B cell (primary cell): ENCODE measurements around the gene DTNBP1. TPM values are rescaled to one million over a fixed set of nuclear protein-coding genes. Genes with fewer than 3 reads are reported as not detected.
A peak's percentile ranks its signal among the peaks of the same experiment; 100 is the strongest.

Source experiments
- ATAC-seq: fragments of 200-7000 bp; cut with Tn5 transposase; one replicate; pipeline ENCODE4 v1.10.0; 2021; ENCODE audit warnings: low read depth, mild to moderate bottlenecking, moderate number of reproducible peaks, moderate library complexity
- CTCF ChIA-PET: fragments of 350-600 bp; sonication (Branson Sonifier 250); formaldehyde crosslinking; loops from one replicate; lab custom pipeline; 2021; ENCODE audit warnings: antibody characterized with exemption, inconsistent platforms; lab: Charles Lee
- POLR2A ChIA-PET: fragments of 350-600 bp; sonication (Branson Sonifier 250); formaldehyde crosslinking; loops from one replicate; lab custom pipeline; 2021; ENCODE audit warnings: antibody characterized with exemption; lab: Charles Lee
- DNase-seq: peaks from one replicate; pipeline ENCODE4 v3.0.0; 2013
- H2AFZ ChIP-seq: 2 replicates; pipeline ENCODE4 v1.6.1; 2012; ENCODE audit warnings: mild to moderate bottlenecking, low read depth, low read length; ENCODE audit not compliant: insufficient read depth, poor library complexity, severe bottlenecking
- H3K27ac ChIP-seq, 2 donors: 1 replicate in 1 of 2; 2 replicates in 1 of 2; pipeline ENCODE4 v1.5.1; 2012 to 2013; ENCODE audit warnings: low read length in 2 of 2, mild to moderate bottlenecking in 2 of 2, moderate library complexity in 1 of 2
- H3K27me3 ChIP-seq, 4 experiments: fragments of 200-600 bp in 1 of 4; sonication (generic) in 1 of 4; replicated peaks in 1 of 4; 1 replicate in 2 of 4; 2 replicates in 2 of 4; pipeline versions ENCODE4 v1.6.1 to v1.7.0; 2013 to 2016; ENCODE audit warnings: low read length in 3 of 4, mild to moderate bottlenecking in 2 of 4, mixed read lengths in 1 of 4, moderate library complexity in 1 of 4; ENCODE audit not compliant: insufficient read depth in 4 of 4, control insufficient read depth in 3 of 4; ENCODE audit errors: control extremely low read depth in 1 of 4
- H3K36me3 ChIP-seq, 2 experiments: replicated peaks in 1 of 2; 1 replicate in 1 of 2; 2 replicates in 1 of 2; pipeline versions ENCODE4 v1.6.1 to v1.7.1; 2013; ENCODE audit warnings: low read length in 1 of 2; ENCODE audit not compliant: insufficient read depth in 2 of 2, control insufficient read depth in 1 of 2; ENCODE audit errors: control extremely low read depth in 1 of 2, extremely low read depth in 1 of 2
- H3K4me1 ChIP-seq, 2 donors: fragments of 200-600 bp in 1 of 2; sonication (generic) in 1 of 2; 1 replicate in 1 of 2; 2 replicates in 1 of 2; pipeline versions ENCODE4 v1.5.1 to v1.6.1; 2013 to 2017; ENCODE audit warnings: low read length in 2 of 2; ENCODE audit not compliant: control insufficient read depth in 2 of 2, insufficient read depth in 2 of 2
- H3K4me2 ChIP-seq: replicated peaks from 2 replicates; pipeline ENCODE3; 2012; ENCODE audit warnings: mild to moderate bottlenecking, low read depth, low read length; ENCODE audit not compliant: poor library complexity, severe bottlenecking
- H3K4me3 ChIP-seq, 5 experiments: fragments of 200-600 bp in 1 of 5; sonication (generic) in 1 of 5; 1 replicate in 3 of 5; 2 replicates in 2 of 5; pipeline versions ENCODE4 v1.5.1 to v1.7.0; 2011 to 2016; ENCODE audit warnings: low read length in 4 of 5, mild to moderate bottlenecking in 4 of 5, low read depth in 2 of 5, control low read depth in 1 of 5, moderate library complexity in 1 of 5; ENCODE audit not compliant: insufficient read depth in 1 of 5; ENCODE audit errors: control extremely low read depth in 1 of 5, extremely low read depth in 1 of 5
- H3K79me2 ChIP-seq: fragments of 200-600 bp; sonication (generic); one replicate; pipeline ENCODE4 v1.6.0; 2016; ENCODE audit warnings: low read length; ENCODE audit not compliant: control insufficient read depth, insufficient read depth
- H3K9ac ChIP-seq: fragments of 200-600 bp; sonication (generic); 2 replicates; pipeline ENCODE4 v1.6.1; 2017; ENCODE audit warnings: mild to moderate bottlenecking, low read length, moderate library complexity
- H3K9me3 ChIP-seq, 3 donors: one replicate each; pipeline versions ENCODE4 v1.6.1 to v1.7.1; 2013; ENCODE audit warnings: low read length in 2 of 3; ENCODE audit not compliant: control insufficient read depth in 2 of 3, insufficient read depth in 1 of 3; ENCODE audit errors: control extremely low read depth in 1 of 3
- H4K20me1 ChIP-seq: 2 replicates; pipeline ENCODE4 v1.6.0; 2012; ENCODE audit warnings: mild to moderate bottlenecking, low read length; ENCODE audit not compliant: insufficient read depth, control insufficient read depth, poor library complexity, severe bottlenecking
- H3K27ac Mint-ChIP-seq: one replicate; pipeline ENCODE4 v1.8.0; 2021; ENCODE audit warnings: mixed read lengths
- H3K27me3 Mint-ChIP-seq: one replicate; pipeline ENCODE4 v1.8.0; 2021; ENCODE audit warnings: mixed read lengths
- H3K4me1 Mint-ChIP-seq: one replicate; pipeline ENCODE4 v1.8.0; 2021; ENCODE audit warnings: mixed read lengths
- H3K4me3 Mint-ChIP-seq: one replicate; pipeline ENCODE4 v1.8.0; 2021; ENCODE audit warnings: mixed read lengths
- H3K9me3 Mint-ChIP-seq: one replicate; pipeline ENCODE4 v1.8.0; 2022; ENCODE audit warnings: mixed read lengths; ENCODE audit not compliant: insufficient read depth
- EZH2 ChIP-seq: IDR thresholded peaks from 2 replicates; pipeline ENCODE4 v1.6.1; 2012; ENCODE audit warnings: borderline replicate concordance, low read depth, mild to moderate bottlenecking, moderate library complexity, low read length; ENCODE audit not compliant: insufficient read depth, poor library complexity, severe bottlenecking
- WGBS: methylation state at CpG from one replicate; pipeline ENCODE4 v1.1.5; 2013; ENCODE audit warnings: missing lambda C conversion rate; ENCODE audit not compliant: insufficient coverage; 5-methylcytosine and 5-hydroxymethylcytosine counted together
- intact Hi-C: fragments of 100-400 bp; cut with micrococcal nuclease; formaldehyde crosslinking; loops from one replicate; pipeline ENCODE4 v1.10.0; 2022
- polyA plus RNA-seq: library from polyadenylated mRNA; depleted of rRNA; stranded (reverse); fragments of >200 nt; gene quantifications from 2 replicates; pipeline ENCODE4 v1.2.3, GENCODE V29; 2012
- total RNA-seq, 2 donors: library from RNA; stranded (reverse); fragments of 120-200 nt in 1 of 2; gene quantifications; 1 replicate in 1 of 2; 2 replicates in 1 of 2; pipeline versions ENCODE4 v1.2.3 to v1.2.4, GENCODE V29; 2013 to 2022
- TF ChIP-seq, protein P1 (sequence below): fragments of 200-600 bp; IDR thresholded peaks from one replicate; pipeline ENCODE4 v1.8.0; 2022; ENCODE audit warnings: antibody characterized with exemption, mild to moderate bottlenecking

The DTNBP1 gene
- total and polyA plus RNA-seq, 2 donors (not counting 1 experiment from before 2014, with no cell fraction given), result 31.4 to 73.0 TPM

DNA sequence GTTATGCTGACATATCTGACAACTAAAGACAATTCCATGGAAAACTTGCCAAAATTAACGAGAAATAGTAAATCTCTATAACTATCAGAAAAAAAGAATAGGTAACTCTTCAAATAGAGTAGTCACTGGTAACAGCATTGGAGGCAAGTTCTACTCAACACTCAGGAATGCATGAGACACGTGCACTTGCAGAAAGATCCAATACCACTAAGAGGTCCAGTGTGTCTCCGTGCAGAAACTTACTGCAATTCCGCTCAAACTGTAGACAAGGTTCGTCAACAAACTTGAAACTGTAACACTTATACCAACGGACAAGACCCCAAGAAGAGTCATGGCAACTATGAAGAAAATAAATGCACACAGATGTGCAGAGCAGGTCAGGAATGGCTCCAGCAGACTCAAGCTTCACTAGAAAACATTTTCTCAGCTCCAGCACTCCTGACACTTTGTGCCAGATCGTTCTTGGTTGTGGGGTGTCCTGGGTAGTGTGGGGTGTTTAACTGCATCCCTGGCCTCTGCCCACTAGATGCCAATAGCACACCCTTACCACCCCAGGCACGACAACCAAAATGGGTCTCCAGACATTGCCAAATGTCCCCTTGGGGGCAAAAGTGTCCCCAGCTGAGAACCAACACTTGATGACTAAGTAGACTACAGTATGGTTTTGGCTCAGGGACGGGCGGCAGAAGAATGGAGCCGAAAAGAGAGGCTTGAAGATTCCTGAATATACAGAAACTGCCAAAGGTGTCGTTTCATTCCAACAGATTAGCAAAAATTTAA lies 134.8 kb downstream of the DTNBP1 start:
- H3K36me3 ChIP-seq, result peaks cover 0 to 73% of the 10 kb centered on the region in 2 experiments
- no peak overlapping the region for H3K27ac Mint-ChIP-seq
- DNase-seq, result no peak
- H3K4me1 Mint-ChIP-seq, result peaks cover 15% of the 10 kb centered on the region
- no peak overlapping the region for H3K4me3 ChIP-seq
- ChIA-PET CTCF (interaction anchor here (1.3 kb wide), 1 partner anchor 97 kb away, joined by 3 read pairs; no protein-coding TSS in a partner anchor), POLR2A (no interaction called here)
- no peak overlapping the region for H3K9ac ChIP-seq
- H3K9me3 ChIP-seq, result no peaks in the 10 kb centered on the region
- H3K27me3 Mint-ChIP-seq, result no peaks in the 10 kb centered on the region
- H3K4me3 Mint-ChIP-seq, result no peak overlapping the region
- no peaks in the 10 kb centered on the region for H3K27me3 ChIP-seq
- ATAC-seq, result no peak
- H2AFZ ChIP-seq, result no peak overlapping the region
- 98% methylated on average over 9 of the region's 12 CpGs for WGBS
- no peak for TF ChIP-seq EZH2
- TF ChIP-seq, protein P1, sequence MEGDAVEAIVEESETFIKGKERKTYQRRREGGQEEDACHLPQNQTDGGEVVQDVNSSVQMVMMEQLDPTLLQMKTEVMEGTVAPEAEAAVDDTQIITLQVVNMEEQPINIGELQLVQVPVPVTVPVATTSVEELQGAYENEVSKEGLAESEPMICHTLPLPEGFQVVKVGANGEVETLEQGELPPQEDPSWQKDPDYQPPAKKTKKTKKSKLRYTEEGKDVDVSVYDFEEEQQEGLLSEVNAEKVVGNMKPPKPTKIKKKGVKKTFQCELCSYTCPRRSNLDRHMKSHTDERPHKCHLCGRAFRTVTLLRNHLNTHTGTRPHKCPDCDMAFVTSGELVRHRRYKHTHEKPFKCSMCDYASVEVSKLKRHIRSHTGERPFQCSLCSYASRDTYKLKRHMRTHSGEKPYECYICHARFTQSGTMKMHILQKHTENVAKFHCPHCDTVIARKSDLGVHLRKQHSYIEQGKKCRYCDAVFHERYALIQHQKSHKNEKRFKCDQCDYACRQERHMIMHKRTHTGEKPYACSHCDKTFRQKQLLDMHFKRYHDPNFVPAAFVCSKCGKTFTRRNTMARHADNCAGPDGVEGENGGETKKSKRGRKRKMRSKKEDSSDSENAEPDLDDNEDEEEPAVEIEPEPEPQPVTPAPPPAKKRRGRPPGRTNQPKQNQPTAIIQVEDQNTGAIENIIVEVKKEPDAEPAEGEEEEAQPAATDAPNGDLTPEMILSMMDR, result no peak
- H4K20me1 ChIP-seq, result no peaks in the 10 kb centered on the region
- H3K4me1 ChIP-seq, result no peaks in the 10 kb centered on the region
- H3K79me2 ChIP-seq, result peaks cover 9% of the 10 kb centered on the region
- intact Hi-C loops, result no loop called here
- H3K9me3 Mint-ChIP-seq, result no peaks in the 10 kb centered on the region
- H3K4me2 ChIP-seq, result no peak overlapping the region
- H3K27ac ChIP-seq, result no peak overlapping the region

DNA sequence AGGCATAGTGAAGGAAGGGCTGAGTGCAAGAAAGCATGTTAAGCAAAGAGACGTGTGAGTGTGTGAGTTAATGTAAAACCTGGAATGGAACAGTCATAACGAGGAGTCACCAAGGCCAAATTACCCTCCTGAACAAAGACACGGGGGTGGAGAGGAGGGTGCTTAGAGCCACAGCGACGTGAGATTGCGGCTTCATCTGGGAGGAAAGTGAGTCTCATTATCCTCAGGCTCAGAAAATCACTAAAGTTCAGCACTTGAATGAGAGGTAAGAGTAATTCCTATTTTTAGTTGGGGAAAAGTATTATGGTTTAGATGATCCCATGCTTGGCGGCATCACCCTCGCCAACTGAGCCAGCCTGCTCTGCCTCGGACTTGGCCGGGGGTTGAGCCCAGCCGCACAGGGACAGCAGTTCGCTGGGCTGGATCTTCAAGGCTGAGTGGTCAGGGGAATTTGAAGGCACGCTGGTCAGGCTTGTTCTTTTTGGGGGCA lies 136.6 kb downstream of the DTNBP1 start:
- Histone ChIP-seq H3K9me3 (no peaks in the 10 kb centered on the region), H2AFZ (no peak overlapping the region), H3K27ac (no peak overlapping the region), H3K4me2 (no peak overlapping the region), H3K36me3 (peaks cover 0 to 78% of the 10 kb centered on the region in 2 experiments), H3K9ac (no peak overlapping the region), H3K4me3 (no peak overlapping the region), H3K79me2 (no peaks in the 10 kb centered on the region), H3K27me3 (no peaks in the 10 kb centered on the region), H4K20me1 (no peaks in the 10 kb centered on the region), H3K4me1 (no peaks in the 10 kb centered on the region)
- no peak overlapping the region for H3K4me3 Mint-ChIP-seq
- WGBS, result 89% methylated on average over 8 of the region's 13 CpGs
- H3K27me3 Mint-ChIP-seq, result no peaks in the 10 kb centered on the region
- POLR2A ChIA-PET, result no interaction called here
- ATAC-seq (no peak), DNase-seq (no peak)
- no peaks in the 10 kb centered on the region for H3K9me3 Mint-ChIP-seq
- CTCF ChIA-PET, result no interaction called here
- peaks cover 15% of the 10 kb centered on the region for H3K4me1 Mint-ChIP-seq
- H3K27ac Mint-ChIP-seq, result peak overlapping the region; percentile 75
- TF ChIP-seq, protein P1, result no peak
- no peak for TF ChIP-seq EZH2
- intact Hi-C loops, result no loop called here
